ENCODE measurements around the gene TRPM2. TPM values are rescaled to one million over a fixed set of nuclear protein-coding genes. Genes with fewer than 3 reads are reported as not detected.

The TRPM2 gene
- total and polyA plus RNA-seq, 8 donors, result 1.3 to 10.3 (median 2.4) TPM

DNA sequence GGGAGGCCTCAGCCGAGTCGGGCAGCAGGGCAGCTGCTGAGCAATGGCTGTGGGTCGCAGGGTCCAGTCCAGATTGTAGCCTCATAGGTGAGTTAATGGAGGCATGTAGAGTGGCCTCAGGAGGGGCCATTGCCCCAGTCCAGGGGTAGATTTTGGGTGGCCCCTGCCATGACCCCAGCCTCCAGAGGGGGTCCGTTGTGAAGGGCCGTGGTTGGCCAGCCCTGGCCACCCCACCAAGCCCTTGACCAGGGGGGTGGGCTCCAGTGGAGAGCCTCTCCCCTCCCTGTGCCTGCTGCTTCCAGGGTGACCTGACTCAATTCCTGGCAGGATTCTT is 26.1 kb downstream of the TRPM2 start:
- Histone ChIP-seq H3K27ac (no peak overlapping the region), H3K36me3 (peaks cover 0 to 19% (median 7%) of the 10 kb centered on the region in 4 donors), H3K27me3 (peaks cover 0 to 60% (median 0%) of the 10 kb centered on the region in 3 donors), H3K4me3 (no peak overlapping the region), H3K4me1 (peaks cover 0 to 31% (median 14%) of the 10 kb centered on the region in 4 donors), H3K9me3 (peaks cover 2 to 12% (median 7%) of the 10 kb centered on the region in 4 donors)
- TF ChIP-seq, protein P1, sequence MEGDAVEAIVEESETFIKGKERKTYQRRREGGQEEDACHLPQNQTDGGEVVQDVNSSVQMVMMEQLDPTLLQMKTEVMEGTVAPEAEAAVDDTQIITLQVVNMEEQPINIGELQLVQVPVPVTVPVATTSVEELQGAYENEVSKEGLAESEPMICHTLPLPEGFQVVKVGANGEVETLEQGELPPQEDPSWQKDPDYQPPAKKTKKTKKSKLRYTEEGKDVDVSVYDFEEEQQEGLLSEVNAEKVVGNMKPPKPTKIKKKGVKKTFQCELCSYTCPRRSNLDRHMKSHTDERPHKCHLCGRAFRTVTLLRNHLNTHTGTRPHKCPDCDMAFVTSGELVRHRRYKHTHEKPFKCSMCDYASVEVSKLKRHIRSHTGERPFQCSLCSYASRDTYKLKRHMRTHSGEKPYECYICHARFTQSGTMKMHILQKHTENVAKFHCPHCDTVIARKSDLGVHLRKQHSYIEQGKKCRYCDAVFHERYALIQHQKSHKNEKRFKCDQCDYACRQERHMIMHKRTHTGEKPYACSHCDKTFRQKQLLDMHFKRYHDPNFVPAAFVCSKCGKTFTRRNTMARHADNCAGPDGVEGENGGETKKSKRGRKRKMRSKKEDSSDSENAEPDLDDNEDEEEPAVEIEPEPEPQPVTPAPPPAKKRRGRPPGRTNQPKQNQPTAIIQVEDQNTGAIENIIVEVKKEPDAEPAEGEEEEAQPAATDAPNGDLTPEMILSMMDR (IDR thresholded peaks at IDR 0.05), result no peak
- no peak for TF ChIP-seq POLR2A (IDR thresholded peaks at IDR 0.05)
- TF ChIP-seq POLR2AphosphoS5 (IDR thresholded peaks at IDR 0.05), result no peak
- TF ChIP-seq EP300 (IDR thresholded peaks at IDR 0.05), result no peak
- WGBS, 5 donors, result 81 to 100% (median 87%) methylated on average over 1 to 5 of the region's 5 CpGs
- no peak for DNase-seq
- intact Hi-C loops (cut with DNase I; ENCODE audit: low total_unique reads), result no loop called here

DNA sequence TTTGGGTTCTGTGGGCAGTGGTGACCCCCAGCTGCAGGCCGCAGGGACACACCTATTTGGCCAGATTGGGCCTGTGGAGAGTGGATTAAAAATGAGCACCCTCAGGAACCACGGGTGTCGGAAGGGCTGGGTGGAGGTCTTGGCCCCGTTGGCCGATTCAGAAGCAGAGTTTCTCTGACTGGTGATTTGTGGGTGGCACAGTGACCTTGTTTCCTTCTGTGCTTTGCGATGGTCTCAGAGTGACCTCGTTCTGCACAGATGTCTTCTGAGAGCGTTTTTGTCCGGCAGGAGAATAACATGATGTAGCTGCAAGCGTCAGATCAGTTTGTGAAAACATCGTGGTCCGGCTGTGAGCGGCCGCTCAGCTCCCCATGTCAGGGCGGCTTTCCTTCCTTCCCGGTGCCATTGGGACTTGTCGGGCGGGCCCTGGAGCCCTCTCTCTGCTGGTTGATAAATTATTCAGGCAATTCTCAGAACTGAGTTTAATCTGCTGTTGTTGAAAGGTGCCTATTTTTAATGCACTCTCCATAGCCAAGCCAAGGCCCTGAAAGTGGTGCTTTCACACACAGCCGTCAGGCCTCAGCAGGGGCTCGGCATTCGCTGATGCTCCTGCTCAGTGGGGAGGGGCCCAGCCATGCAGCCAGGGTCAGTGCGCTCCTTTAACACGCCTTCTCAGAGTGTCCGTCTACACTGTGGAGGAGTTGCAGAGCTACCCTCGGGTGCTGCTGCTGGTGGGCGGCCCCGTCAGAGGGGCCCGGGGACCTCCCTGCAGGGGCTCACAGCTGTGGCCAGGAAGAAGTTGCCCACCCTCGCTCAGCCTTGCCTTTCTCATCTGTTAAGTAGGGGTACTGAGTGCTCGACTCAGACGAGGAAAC is 26.8 kb downstream of the TRPM2 start:
- Histone ChIP-seq H3K4me1 (peaks cover 0 to 24% (median 11%) of the 10 kb centered on the region in 4 donors), H3K27ac (no peak overlapping the region), H3K27me3 (peaks cover 0 to 55% (median 0%) of the 10 kb centered on the region in 3 donors), H3K9me3 (peaks cover 9 to 19% (median 14%) of the 10 kb centered on the region in 4 donors), H3K36me3 (peaks cover 0 to 19% (median 7%) of the 10 kb centered on the region in 4 donors), H3K4me3 (no peak overlapping the region)
- DNase-seq, result no peak
- TF ChIP-seq, protein P1 (IDR thresholded peaks at IDR 0.05), result no peak
- TF ChIP-seq POLR2AphosphoS5 (IDR thresholded peaks at IDR 0.05) (no peak), EP300 (IDR thresholded peaks at IDR 0.05) (no peak), POLR2A (IDR thresholded peaks at IDR 0.05) (no peak)
- WGBS, 5 donors, result 57 to 73% (median 70%) methylated on average over 21 to 31 of the region's 31 CpGs
- intact Hi-C loops (cut with DNase I; ENCODE audit: low total_unique reads), result no loop called here

DNA sequence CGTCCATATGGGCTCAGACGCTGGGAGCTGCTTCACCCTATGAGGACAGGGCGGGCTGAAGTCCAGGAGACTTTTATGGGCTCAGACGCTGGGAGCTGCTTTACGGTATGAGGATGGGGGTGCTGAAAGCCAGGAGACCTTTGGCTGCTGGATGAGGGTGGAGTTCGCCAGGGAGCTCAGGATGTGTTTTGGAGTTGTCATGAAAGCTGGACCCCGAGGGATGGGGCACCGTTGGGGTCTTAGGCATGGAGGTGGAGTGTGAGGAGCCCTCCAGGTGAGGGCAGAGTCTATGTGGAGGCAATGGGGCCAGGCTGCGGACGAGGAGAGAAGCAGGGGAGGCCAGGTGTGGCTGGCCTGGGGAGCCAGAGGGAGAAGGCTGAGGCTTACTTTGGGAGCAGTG is 27.5 kb downstream of the TRPM2 start:
- DNase-seq, result no peak
- Histone ChIP-seq H3K27ac (no peak overlapping the region), H3K36me3 (peaks cover 0 to 19% (median 7%) of the 10 kb centered on the region in 4 donors), H3K9me3 (peaks cover 11 to 26% (median 21%) of the 10 kb centered on the region in 4 donors), H3K4me3 (no peak overlapping the region), H3K4me1 (peaks cover 0 to 18% (median 7%) of the 10 kb centered on the region in 4 donors), H3K27me3 (peaks cover 0 to 49% (median 0%) of the 10 kb centered on the region in 3 donors)
- intact Hi-C loops (cut with DNase I; ENCODE audit: low total_unique reads), result no loop called here
- WGBS, 5 donors, result 78 to 89% (median 83%) methylated on average over 9 to 10 of the region's 10 CpGs
- no peak for TF ChIP-seq EP300 (IDR thresholded peaks at IDR 0.05)
- no peak for TF ChIP-seq POLR2A (IDR thresholded peaks at IDR 0.05)
- TF ChIP-seq, protein P1 (IDR thresholded peaks at IDR 0.05), result no peak
- no peak for TF ChIP-seq POLR2AphosphoS5 (IDR thresholded peaks at IDR 0.05)

DNA sequence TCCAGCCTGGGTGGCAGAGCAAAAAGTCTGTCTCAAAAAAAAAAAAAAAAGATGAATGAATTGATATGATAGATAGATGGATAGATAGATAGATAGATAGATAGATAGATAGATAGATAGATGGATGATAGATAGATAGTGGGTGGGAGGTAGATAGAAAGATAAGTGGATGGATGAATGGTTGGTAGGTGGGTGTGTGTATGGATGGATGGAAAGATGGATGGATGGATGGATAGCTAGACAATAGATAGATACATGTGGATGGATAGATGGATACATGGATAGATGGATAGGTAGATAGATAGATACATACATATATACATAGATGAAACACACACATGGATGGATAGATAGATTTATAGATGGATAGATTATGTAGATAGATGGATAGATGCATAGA is 28.5 kb downstream of the TRPM2 start:
- TF ChIP-seq EP300 (IDR thresholded peaks at IDR 0.05), result no peak
- TF ChIP-seq POLR2A (IDR thresholded peaks at IDR 0.05), result no peak
- no peak for TF ChIP-seq POLR2AphosphoS5 (IDR thresholded peaks at IDR 0.05)
- TF ChIP-seq, protein P1 (IDR thresholded peaks at IDR 0.05), result no peak
- no peak for DNase-seq
- H3K27me3 ChIP-seq, result peaks cover 0 to 39% (median 0%) of the 10 kb centered on the region in 3 donors
- H3K4me3 ChIP-seq, result no peak overlapping the region
- H3K27ac ChIP-seq, result no peak overlapping the region
- intact Hi-C loops (cut with DNase I; ENCODE audit: low total_unique reads), result no loop called here
- H3K36me3 ChIP-seq, result peaks cover 0 to 19% (median 7%) of the 10 kb centered on the region in 4 donors
- H3K9me3 ChIP-seq, result peaks cover 13 to 36% (median 30%) of the 10 kb centered on the region in 4 donors
- peaks cover 0 to 10% (median 7%) of the 10 kb centered on the region in 4 donors for H3K4me1 ChIP-seq

Data from stomach (tissue), 9 donors.